Loucy (cell line): Measurements from ENCODE around the gene NHEJ1.

ENCODE experiments used
- H2AFZ ChIP-seq: fragments of 200-600 bp; sonication (generic); 2 replicates; pipeline ENCODE4 v1.6.0; 2016; ENCODE audit warnings: antibody characterized with exemption, mild to moderate bottlenecking, low read length, moderate library complexity
- H3F3A ChIP-seq: fragments of 200-600 bp; 2 replicates; pipeline ENCODE4 v1.6.0; 2016; ENCODE audit warnings: antibody characterized with exemption, low read depth, mild to moderate bottlenecking
- H3K27me3 ChIP-seq: fragments of 200-600 bp; sonication (generic); 2 replicates; pipeline ENCODE4 v1.6.1; 2014; ENCODE audit warnings: low read length, mild to moderate bottlenecking; ENCODE audit not compliant: insufficient read depth, poor library complexity, severe bottlenecking
- H3K36me3 ChIP-seq: fragments of 200-600 bp; sonication (generic); 2 replicates; pipeline ENCODE4 v1.6.1; 2016; ENCODE audit warnings: low read length; ENCODE audit not compliant: insufficient read depth
- H3K4me1 ChIP-seq: fragments of 200-600 bp; sonication (generic); 2 replicates; pipeline ENCODE4 v1.5.1; 2014; ENCODE audit warnings: low read length, mild to moderate bottlenecking; ENCODE audit not compliant: insufficient read depth, poor library complexity, severe bottlenecking
- H3K4me2 ChIP-seq: fragments of 200-600 bp; sonication (generic); 2 replicates; pipeline ENCODE4 v1.6.0; 2014; ENCODE audit warnings: antibody characterized with exemption, low read length, low read depth, mild to moderate bottlenecking; ENCODE audit not compliant: poor library complexity, severe bottlenecking
- H3K4me3 ChIP-seq: fragments of 200-600 bp; sonication (generic); 2 replicates; pipeline ENCODE4 v1.5.1; 2014; ENCODE audit warnings: low read length, mild to moderate bottlenecking, mixed read lengths; ENCODE audit not compliant: poor library complexity, severe bottlenecking
- H3K79me2 ChIP-seq: fragments of 200-600 bp; sonication (generic); 2 replicates; pipeline ENCODE4 v1.6.1; 2014; ENCODE audit warnings: low read length; ENCODE audit not compliant: insufficient read depth
- H3K9ac ChIP-seq: fragments of 200-600 bp; sonication (generic); 2 replicates; pipeline ENCODE4 v1.6.0; 2014; ENCODE audit warnings: mild to moderate bottlenecking, low read depth, low read length, moderate library complexity; ENCODE audit not compliant: poor library complexity, severe bottlenecking
- H3K9me2 ChIP-seq: fragments of 200-600 bp; sonication (generic); replicated peaks from 2 replicates; pipeline ENCODE4 v1.6.1; 2016; ENCODE audit warnings: low read depth, low read length, mixed read lengths
- H3K9me3 ChIP-seq: fragments of 200-600 bp; sonication (generic); 2 replicates; pipeline ENCODE4 v1.6.1; 2014; ENCODE audit warnings: mild to moderate bottlenecking, antibody characterized with exemption, low read length, low read depth; ENCODE audit not compliant: insufficient read depth
- H4K20me1 ChIP-seq: fragments of 200-600 bp; sonication (generic); 2 replicates; pipeline ENCODE4 v1.6.0; 2014; ENCODE audit warnings: antibody characterized with exemption, low read length, mild to moderate bottlenecking; ENCODE audit not compliant: insufficient read depth, poor library complexity, severe bottlenecking
- EZH2phosphoT487 ChIP-seq: fragments of 200-600 bp; IDR thresholded peaks from 2 replicates; pipeline ENCODE4 v1.6.1; 2018; ENCODE audit warnings: antibody characterized with exemption, mild to moderate bottlenecking, moderate library complexity, borderline replicate concordance
- TF ChIP-seq, protein P1 (sequence below): fragments of 200-600 bp; sonication (generic); conservative IDR thresholded peaks from 2 replicates; pipeline ENCODE4 v1.5.1; 2014; ENCODE audit warnings: mild to moderate bottlenecking, antibody characterized with exemption, low read length

Gene NHEJ1

GRCh38 chr2:219028141-219028540 is 132.5 kb downstream of the NHEJ1 start:
- Histone ChIP-seq H3K27me3 (no peaks in the 10 kb centered on the region), H3K4me3 (no peak overlapping the region), H3K4me1 (no peaks in the 10 kb centered on the region), H3K9me3 (no peaks in the 10 kb centered on the region), H3F3A (no peaks in the 10 kb centered on the region), H3K9me2 (no peaks in the 10 kb centered on the region), H3K4me2 (no peak overlapping the region), H3K9ac (no peak overlapping the region), H3K36me3 (no peaks in the 10 kb centered on the region), H4K20me1 (no peaks in the 10 kb centered on the region), H3K79me2 (no peaks in the 10 kb centered on the region), H2AFZ (no peak overlapping the region)
- TF ChIP-seq, protein P1, sequence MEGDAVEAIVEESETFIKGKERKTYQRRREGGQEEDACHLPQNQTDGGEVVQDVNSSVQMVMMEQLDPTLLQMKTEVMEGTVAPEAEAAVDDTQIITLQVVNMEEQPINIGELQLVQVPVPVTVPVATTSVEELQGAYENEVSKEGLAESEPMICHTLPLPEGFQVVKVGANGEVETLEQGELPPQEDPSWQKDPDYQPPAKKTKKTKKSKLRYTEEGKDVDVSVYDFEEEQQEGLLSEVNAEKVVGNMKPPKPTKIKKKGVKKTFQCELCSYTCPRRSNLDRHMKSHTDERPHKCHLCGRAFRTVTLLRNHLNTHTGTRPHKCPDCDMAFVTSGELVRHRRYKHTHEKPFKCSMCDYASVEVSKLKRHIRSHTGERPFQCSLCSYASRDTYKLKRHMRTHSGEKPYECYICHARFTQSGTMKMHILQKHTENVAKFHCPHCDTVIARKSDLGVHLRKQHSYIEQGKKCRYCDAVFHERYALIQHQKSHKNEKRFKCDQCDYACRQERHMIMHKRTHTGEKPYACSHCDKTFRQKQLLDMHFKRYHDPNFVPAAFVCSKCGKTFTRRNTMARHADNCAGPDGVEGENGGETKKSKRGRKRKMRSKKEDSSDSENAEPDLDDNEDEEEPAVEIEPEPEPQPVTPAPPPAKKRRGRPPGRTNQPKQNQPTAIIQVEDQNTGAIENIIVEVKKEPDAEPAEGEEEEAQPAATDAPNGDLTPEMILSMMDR: no peak
- TF ChIP-seq EZH2phosphoT487: no peak

DNA sequence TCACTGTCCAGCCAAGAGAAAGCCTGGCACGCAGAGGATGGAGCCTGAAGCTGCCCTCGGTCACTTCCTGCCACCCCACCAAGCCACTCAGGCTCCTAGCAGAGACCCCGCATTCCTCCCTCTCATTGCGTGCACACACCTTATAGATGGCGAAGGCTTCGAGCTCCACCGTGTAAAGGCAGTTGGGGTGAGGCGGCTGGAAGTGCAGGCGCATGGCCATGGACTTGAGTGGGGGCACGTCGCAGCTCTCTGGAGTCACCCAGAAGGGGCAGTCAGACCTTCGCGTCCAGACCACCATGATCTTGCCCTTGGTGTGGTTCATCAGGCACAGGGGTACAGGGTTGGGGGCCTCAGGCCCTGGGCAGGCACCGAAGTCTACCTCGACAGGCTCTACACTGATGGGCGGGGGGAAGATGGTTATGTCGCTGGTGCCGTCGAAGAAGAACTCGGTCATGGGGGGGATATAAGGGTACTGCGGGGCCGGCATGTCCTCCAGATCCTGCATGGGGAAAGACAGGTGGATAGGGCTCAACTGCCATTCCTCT is 133.0 kb downstream of the NHEJ1 start:
- H3K9ac ChIP-seq: no peak overlapping the region
- H4K20me1 ChIP-seq: no peaks in the 10 kb centered on the region
- no peak for TF ChIP-seq EZH2phosphoT487
- TF ChIP-seq, protein P1: no peak
- H3K79me2 ChIP-seq: no peaks in the 10 kb centered on the region
- H3F3A ChIP-seq: no peaks in the 10 kb centered on the region
- H3K36me3 ChIP-seq: no peaks in the 10 kb centered on the region
- H3K4me1 ChIP-seq: no peaks in the 10 kb centered on the region
- H3K4me3 ChIP-seq: no peak overlapping the region
- H3K9me2 ChIP-seq: no peaks in the 10 kb centered on the region
- no peak overlapping the region for H2AFZ ChIP-seq
- H3K4me2 ChIP-seq: no peak overlapping the region
- H3K27me3 ChIP-seq: no peaks in the 10 kb centered on the region
- H3K9me3 ChIP-seq: no peaks in the 10 kb centered on the region

GRCh38 chr2:219026946-219027345 is 133.7 kb downstream of the NHEJ1 start:
- no peaks in the 10 kb centered on the region for H3K9me3 ChIP-seq
- H3K9ac ChIP-seq: no peak overlapping the region
- no peaks in the 10 kb centered on the region for H3K4me1 ChIP-seq
- no peaks in the 10 kb centered on the region for H4K20me1 ChIP-seq
- H3K9me2 ChIP-seq: no peaks in the 10 kb centered on the region
- no peak overlapping the region for H3K4me3 ChIP-seq
- H3F3A ChIP-seq: no peaks in the 10 kb centered on the region
- TF ChIP-seq, protein P1: no peak
- no peak for TF ChIP-seq EZH2phosphoT487
- H3K36me3 ChIP-seq: no peaks in the 10 kb centered on the region
- H2AFZ ChIP-seq: no peak overlapping the region
- H3K4me2 ChIP-seq: no peak overlapping the region
- H3K79me2 ChIP-seq: no peaks in the 10 kb centered on the region
- no peaks in the 10 kb centered on the region for H3K27me3 ChIP-seq
